HS-27A (cell line): ENCODE measurements around the gene NSMCE4A.
"Not testable (repeated sequence)": the region's sequence is repeated elsewhere in the genome, so short reads cannot be mapped to it uniquely, and the experiment has no call there.

ENCODE experiments used
- DNase-seq: peaks from one replicate; pipeline ENCODE4 v3.0.0-alpha.2; 2012; ENCODE audit warnings: low read depth, missing footprints

NSMCE4A gene

DNA sequence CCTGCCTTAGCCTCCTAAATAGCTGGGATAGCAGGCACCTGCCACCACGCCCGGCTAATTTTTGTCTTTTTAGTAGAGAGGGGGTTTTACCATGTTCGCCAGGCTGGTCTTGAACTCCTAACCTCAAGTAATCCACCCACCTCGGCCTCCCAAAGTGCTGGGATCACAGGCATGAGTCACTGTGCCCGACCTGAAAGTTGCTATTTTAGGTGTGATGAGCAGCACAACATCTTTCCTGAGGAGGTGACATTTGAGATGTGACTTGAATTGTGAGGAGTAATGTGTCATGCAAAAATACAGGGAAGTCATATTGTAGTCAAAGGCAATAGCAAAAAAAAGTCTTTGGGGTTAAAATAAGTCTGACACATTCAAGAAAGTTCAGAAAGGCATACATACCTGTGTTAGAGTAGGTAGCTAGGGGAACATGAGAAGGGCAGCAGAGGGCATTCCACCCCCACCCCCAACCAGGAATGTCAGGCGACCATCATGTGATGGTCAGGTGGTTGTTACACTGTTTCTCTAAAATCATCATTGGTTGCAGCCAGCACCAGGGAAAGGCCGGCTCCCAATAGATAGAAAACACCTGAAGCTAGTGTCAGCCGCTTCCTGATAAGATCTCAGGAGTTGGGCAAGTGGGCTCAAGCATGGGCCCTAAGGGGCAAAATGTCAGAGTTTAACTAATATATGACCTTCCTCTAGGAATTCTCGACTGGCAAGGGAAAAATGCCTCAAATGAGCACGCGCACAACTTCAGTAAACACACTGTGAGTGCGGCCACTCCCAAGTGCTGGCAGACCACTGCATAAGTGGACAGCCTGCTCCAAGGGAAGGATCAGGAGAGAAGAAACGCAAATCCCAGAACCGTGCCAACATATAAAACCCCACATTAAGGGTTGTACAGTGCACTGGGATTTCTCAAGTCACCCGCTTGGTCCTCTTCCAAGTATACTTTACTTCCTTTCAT lies 13.6 kb upstream of the NSMCE4A start, which contains the start of gene TACC2:
TACC2 (plus strand) TSS at position 803 of the 964 bp plus-strand sequence. CDS start 32,819 bp downstream, outside the sequence.
- DNase-seq = no peak

DNA sequence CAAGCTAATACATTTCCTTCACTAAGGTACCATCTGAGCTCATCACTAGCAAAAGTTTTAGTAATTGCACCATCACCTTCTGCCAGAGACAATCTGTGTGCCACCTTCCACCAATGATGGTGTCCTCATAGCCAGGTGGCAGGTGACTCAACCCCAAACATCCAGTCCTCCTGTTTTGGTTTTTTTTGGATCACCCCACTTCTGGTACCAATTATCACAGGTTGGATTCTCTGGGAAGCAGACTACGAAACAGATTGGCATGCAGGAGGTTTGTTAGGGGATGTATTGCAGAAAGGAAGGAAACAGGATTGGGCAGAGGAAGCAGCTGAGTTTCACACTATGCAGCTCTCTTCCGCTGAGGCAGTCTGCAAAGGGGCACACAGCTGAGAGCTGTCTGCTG lies 9.4 kb upstream of the NSMCE4A start:
- no peak for DNase-seq

DNA sequence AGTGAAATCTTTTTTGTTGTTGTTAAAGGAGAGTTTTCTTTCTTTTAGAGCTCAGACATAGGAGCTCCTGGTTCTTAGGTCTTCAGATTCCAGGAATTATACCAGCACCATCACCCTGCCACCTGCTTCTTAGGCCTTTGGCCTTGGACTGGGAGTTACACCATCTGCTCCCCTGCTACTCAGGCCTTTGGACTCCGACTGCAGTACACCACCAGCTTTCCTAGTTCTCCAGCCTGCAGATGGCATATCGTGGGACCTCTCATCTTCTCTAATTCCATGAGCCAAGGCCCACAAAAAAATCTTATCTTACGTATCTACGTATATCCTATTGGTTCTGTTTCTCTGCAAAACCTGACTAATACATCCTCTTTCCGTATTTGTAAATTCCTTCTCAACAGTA lies 8.8 kb upstream of the NSMCE4A start:
- no peak for DNase-seq

DNA sequence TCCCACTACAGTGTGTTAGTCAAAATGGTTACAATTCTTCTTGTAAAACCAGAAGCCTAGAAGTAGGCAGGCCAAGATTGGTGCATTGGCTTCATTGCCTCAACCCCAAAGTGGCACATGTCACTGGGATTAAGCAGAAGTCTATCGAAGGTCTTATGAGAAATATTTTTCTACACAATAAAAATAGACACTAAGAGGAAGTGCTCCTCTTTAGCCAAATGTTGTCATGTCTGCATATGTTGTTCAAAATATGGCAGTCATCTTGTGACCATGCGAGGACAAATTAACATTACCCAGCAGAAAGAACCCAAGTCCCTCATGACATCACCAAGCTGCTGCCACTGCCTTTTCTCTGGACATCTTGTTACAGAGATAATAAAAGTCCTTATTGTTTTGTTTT lies 6.3 kb upstream of the NSMCE4A start:
- no peak for DNase-seq

DNA sequence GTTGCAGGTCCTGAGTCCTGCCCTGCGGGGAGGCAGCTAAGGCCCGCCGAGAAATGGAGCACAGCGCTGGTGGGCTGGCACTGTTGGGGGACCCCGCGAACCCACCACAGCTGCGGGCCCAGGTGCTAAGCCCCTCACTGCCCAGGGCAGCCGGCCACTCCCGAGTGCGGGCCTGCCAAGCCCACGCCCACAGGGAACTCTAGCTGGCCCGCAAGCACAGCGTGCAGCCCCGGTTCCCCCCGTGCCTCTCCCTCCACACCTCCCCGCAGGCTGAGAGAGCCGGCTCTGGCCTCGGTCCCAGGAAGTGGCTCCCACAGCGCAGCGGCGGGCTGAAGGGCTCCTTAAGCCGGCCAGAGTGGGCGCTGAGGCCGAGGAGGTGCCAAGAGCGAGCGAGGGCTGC lies 3.5 kb upstream of the NSMCE4A start:
- no peak for DNase-seq

DNA sequence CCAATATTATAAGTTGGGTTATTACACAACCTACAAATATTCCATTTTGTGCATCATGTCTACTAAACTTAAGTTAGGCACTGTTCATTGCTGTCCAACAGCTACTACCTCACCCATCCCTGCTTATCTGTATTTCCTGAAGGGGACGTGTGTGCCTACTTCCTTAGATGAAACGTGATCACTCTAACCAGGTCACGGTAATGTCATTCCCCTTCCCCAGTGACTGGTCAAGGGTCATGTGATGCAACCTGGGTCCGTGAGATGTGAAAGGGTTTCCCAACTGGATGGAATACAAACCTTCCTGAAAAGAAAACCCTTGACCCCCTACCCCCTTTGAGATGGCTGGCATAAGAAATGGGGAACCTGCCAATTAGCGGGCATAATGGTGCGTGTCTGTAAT lies 1.6 kb upstream of the NSMCE4A start:
- no peak for DNase-seq

DNA sequence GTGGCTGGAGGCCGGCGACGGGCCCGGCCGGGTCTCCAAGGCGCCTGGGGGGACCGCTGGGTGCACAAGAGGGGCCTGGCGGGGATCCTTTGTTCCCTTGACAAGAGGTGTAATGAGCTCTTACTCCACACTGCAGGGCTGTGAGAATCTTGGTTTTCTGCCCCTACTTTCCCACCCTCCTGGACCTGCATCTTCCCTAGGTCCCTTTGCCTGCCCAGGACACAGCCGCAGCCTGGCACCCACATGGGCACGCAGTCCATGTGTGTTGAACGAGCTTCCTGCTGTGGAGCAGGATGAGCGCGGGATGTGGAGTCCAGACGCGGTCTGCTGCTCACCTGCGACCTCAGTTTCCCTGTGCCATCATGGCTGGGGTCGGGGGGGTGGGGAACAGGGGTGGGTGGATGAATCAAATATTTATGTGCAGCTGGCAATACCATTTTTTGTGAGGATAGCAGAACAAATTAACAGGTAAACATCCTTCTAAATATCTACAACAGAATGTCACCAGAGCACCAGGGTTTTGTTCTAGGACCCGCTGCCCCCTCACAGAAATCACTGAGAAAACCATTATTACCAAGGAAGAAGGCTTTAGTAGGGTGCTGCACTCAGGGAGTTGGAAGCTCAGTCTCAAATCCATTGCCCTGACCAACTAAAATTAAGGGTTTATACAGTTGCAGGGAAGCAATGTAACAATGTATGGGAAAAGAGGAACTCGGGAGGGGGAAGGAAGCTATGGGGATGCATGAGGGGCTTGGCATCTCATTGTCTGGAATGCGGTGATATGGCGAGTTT lies 474 bp upstream of the NSMCE4A start:
- peak; percentile 7 for DNase-seq

DNA sequence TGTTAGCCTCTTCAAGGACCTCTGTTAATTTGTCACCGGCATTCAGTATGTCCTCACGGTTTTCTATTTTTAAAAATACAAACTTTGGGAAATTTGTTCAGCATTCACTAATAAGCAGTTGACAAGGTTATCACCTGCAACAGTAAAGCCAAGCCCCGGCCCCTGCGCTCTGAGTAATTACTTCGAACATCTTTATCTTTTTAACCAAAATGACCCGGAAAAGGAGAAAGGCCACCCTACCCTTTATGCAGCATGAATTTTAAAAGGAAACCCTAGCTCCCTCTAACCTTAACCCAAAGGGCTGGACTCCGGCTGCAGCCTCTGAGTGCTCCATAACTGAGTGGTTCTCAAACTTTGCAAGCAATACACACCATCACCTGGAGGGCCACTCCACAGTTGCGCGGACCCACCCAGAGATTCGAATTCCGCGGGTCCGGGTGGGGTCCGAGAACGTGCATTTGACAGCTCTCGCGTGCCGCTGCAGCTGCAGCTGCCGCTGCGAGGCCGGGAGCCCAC lies 940 bp downstream of the NSMCE4A start:
- no peak for DNase-seq

DNA sequence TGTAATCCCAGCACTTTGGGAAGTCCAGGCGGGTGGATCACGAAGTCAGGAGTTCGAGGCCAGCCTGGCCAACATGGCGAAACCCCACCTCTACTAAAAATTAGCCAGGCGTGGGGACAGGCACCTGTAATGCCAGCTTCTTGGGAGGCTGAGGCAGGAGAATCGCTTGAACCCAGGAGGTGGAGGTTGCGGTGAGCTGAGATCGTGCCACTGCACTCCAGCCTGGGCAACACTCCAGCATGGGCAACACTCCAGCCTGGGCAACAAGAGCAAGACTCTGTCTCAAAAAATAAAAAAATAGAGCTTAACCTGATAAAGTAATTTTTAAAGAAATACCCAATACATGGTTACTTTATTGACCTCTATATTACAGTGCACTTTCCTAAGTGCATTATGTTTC lies 5.9 kb downstream of the NSMCE4A start:
- not testable (repeated sequence) for DNase-seq

DNA sequence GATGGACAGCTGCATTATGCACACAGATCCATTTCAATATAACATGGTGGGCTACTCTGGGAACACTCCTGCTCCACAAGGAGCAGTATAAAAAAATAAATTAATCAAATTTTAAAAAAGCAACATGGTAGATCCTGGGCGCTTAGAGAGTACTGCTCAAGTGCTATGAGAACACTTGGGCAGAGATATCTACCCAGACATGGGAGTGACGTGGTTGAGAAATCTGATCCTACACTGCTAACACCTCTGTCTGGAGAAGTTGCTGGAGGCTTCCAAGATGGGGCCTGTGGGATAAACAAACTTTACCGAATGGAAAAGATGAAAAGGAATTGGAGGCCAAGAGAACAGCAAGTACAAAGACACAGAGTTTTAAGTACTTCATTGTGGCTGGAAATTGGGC lies 9.0 kb downstream of the NSMCE4A start:
- DNase-seq = no peak

DNA sequence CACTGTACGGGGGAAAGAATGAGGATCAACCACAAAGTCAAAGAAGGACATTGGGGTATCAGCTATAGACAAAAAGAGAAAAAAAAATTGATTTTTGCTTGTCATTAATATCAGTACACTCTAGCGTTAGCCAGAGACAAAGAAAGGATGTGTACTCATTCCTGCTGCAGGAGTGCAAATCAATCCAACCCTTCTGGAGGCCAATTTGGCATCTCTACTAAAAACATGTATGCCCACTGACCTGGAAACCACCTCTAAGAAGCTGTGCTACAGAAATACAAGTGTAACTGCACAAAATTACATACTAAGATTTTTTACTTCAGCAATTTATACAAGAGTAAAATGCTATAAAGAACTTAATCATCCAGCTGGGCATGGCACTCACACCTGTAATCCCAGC lies 13.6 kb downstream of the NSMCE4A start:
- no peak for DNase-seq

DNA sequence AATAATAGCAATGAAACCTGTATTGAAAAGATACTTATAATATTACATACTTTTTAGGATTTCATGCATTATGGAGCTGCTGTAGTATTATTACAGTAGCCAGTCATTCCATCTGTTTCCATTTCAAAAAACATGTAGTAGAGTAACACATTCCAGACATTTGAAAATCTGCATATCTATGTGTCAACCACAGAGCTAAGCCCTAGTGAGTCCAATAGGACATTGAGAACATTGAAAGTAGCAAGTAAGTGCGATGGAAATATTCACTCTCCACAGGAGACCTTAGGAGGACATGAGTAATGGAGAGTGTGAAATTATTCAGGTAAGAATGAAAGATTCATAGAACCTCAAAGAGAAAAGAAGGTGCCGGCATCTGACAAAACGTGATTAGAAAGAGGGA lies 15.3 kb downstream of the NSMCE4A start:
- DNase-seq = no peak

DNA sequence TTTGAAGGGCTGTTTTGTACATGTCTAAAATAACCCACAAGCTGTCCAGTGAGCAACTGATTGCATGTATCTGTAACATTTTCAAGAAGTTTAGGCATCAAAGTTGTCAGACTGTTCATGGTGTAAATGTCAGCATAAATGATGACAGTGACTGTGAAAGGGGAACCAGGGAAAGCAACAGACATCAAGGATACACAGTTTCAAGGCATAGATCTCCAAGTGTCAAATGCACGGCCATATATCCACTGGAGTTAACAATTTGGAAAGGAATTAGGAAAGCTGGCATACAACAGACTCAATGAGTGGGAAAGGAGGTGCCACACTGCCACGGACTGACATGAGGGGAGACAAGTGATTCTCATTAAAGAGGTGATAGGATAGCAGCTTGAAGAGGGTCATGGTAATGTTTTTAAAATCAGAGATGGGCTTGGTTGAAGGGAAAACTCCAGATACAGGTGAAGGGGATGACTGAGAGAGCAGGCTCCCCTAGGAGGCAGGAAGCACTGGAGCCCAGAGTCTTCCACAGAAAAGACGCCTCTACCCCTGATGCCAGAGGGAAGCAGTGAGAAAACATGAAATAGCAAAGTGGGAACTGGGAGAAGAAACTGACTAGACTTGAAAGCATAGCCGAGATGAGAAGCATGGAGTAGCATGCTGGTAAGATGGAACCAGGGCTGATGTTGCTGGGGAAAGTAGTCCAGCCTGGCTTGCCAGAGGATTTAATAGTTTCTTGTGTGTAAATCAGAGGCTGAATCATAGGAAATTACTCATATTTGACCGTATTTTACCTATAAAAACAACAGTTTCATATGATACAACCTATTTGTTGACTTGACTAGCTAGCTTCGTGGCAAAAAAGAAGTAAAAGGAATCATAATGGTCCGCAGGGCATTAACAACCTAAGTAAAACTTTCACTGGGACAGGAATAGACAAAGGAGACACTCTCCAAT lies 18.6 kb downstream of the NSMCE4A start:
- DNase-seq = no peak

DNA sequence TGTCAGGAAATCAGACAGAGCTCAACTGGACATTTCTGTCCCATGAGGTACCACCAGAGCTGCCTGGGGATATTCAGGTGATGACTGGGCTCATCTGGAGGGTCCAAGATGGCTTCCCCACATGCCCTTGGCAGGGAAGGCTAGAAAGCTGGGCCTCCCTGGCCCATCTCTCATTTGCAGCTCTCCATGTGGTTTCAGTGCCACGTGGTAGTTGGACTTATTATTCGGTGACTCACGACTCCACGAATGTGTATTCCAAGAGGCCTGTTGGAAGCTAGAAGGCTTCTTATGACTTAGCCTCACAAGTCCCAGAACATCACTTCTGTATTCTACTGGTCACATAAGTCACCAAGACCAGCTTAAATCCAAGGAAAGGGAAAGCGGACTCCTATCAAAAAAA lies 22.8 kb downstream of the NSMCE4A start:
- DNase-seq = no peak

DNA sequence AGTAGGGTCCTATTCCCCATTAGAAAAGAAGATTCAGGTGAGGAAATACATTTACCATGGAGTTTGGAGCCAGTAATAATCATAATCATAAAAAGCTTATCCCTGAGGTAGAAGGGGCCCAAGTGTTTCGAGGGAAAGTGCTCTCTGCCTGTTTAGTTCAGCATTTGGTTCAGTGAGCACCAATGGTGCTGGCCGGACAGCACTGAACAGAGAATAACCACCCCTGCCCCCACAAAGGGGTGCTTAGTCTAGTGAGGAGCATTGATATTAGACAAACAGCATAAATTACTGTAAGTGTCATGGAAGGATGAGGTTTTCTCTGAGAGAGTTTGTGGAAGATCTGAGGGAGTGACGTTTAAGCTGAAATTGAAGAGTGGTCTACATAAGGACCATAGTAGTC lies 25.6 kb downstream of the NSMCE4A start:
- no peak for DNase-seq

DNA sequence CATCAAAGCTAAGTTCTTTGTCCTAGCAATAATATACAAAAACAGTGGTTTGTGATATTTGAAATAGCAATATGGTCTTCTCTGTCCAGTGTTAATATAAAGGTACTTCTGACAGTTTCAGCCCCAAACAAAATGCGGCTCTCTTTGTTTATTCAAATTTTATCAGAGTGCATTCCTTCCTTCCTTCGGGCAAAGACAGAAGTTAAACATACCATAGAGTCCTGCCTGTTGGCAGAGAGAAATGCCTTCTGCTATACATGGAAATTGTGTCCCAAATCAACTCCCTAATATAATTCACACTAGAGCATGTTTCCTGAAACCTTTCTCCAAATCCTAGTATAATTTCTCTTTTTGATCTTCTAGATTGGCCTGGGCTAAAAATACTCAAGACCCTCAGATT lies 26.0 kb downstream of the NSMCE4A start:
- no peak for DNase-seq

DNA sequence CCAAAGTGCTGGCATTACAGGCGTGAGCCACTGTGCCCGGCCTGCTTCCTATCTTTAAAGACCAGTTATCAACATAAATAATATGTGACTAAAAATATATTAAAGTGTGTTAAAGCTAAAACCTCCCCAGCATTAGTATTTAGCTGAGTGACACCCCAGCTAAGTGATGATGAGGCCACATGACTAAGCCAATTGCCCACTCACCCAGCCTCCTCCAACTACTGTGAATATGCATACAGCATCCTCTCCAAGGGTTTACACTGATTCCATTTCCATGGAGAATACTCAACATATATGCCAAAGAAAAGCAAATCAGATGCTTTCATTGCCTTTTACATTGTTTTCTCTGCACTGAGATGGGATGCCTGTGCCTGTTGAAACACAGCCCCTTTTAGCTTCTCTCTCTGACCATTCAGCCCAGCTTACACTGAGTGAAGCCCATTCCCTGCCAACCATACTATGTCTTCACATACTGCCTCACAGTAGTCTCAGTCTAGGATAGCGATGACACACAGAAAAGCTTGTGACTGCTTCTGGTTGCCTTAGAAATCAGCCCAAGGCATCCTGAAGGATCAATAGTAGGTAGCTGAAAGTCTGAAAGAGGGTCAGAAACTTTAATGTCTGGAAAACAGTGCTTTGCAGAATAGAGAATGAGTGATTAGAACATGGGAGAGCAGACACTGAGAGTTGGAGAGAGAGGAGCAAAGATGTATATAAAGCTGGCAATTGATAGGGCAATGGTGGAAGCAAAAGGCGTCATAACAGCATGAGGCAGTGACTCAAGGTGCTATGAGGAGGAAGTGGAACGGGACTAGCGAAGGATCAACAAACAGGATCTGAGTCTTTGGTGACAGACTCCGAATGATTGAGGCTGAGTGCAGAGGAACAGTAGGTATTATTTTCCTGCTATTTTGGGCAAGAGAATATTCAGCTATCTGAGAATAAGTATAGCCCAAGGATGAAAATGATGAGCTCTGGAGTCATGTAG lies 27.4 kb downstream of the NSMCE4A start:
- DNase-seq = no peak

DNA sequence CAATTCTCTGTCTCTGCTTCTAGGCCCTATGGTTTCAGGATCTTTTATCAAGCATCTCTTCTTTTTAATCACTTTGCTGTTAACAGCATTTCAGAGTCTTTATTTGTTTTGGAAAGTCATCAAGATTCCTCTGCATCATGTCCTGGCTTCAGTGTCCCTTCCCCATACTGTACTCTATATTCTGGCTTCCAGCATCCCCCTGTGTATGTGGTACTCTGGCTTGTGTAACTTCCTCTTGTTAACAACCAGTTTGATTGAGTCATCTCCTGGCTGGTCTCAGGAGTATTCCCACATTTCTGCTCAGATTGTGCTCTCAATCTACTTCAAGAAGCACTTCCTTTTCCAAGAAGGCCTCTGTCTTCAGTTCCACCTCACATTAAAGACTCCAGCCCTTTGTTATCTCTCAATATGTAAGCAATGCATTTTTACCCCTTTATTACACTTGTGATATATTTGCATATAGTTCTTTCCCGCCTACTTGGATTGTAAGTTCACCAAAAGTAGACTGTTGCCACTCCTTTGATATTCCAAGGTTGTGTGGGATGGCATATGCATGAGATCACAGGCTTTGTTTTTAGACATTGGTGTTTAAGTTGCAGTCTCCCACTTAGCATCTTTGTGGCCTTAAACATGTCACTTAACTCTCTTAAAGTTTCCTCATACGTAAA lies 32.1 kb downstream of the NSMCE4A start:
- DNase-seq = no peak

DNA sequence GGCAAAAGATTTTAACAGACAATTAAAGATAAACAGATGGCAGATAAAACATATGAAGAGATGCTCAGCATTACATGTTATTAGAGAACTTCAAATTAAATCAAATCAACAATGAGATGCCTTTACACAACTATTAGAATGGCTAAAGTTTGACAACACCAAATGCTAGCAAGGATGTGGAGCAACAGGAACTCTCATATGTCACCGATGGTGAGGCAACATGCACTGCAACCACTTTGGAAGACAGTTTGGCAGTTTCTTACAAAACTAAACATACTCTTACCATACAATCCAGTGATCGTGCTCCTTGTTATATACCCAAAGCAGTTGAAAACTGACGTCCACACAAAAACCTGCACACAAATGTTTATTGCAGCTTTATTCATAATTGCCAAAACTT lies 33.5 kb downstream of the NSMCE4A start:
- DNase-seq = no peak

DNA sequence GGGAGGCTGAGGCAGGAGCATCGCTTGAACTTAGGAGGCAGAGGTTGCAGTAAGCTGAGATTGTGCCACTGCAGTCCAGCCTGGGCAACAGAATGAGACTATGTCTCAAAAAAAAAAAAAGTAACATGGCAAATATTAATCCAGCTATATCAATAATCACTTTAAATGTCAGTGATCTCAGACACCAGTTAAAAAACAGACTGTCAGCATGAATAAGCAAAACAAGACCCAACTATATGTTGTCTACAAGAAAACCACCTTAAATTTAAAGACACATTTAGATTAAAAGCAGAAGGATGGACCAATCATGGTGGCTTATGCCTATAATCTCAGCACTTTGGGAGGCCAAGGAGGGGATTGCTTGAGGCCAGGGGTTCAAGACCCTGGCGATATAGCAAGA lies 38.7 kb downstream of the NSMCE4A start:
- DNase-seq = no peak
